CMK (cell line): ENCODE measurements around the gene GRIK5.
"Not testable (repeated sequence)": the region's sequence is repeated elsewhere in the genome, so short reads cannot be mapped to it uniquely, and the experiment has no call there.

Experiments used
- DNase-seq: peaks from one replicate; pipeline ENCODE4 v3.0.0-alpha.2; 2010; ENCODE audit warnings: low read depth

Gene GRIK5

GRCh38 chr19:42051166-42052115 is 18.6 kb downstream of the GRIK5 start:
- no peak for DNase-seq

DNA sequence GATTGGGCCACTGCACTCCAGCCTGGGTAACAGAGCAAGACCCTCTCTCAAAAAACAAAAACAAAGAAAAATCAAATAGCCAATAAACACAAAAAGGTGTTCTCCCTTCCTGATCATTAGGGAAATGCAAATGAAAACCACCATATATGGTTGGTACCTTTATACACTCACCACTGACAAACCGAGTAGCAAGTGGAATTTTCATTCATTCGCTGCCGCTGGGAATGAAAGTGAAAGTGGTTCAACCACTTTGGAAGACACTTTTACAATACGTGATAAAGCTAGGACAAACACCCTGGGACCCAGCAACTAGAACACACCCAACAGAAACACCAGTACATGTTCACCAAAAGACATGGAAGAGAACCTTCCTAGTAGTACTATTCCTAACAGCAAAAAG is 21.0 kb downstream of the GRIK5 start:
- DNase-seq = no peak

DNA sequence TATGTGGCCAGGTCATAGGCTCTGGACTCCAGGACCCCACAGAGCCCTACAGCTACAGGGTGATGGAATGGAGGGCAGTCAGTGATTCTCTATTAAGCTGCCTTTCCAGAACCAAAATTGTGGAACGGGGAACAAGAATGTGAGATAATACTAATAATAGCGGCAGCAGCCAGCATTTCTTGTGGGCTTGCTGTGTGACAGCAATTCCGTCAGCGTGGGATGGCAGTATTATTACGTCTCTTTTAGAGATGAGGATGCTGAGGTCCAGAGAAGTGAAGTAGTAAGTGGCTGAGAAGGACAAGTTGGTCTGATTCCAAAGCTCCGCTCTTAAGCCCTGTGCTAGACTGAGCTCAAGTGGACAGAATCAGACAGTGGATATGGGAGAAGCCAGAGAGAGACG is 24.4 kb downstream of the GRIK5 start:
- no peak for DNase-seq

DNA sequence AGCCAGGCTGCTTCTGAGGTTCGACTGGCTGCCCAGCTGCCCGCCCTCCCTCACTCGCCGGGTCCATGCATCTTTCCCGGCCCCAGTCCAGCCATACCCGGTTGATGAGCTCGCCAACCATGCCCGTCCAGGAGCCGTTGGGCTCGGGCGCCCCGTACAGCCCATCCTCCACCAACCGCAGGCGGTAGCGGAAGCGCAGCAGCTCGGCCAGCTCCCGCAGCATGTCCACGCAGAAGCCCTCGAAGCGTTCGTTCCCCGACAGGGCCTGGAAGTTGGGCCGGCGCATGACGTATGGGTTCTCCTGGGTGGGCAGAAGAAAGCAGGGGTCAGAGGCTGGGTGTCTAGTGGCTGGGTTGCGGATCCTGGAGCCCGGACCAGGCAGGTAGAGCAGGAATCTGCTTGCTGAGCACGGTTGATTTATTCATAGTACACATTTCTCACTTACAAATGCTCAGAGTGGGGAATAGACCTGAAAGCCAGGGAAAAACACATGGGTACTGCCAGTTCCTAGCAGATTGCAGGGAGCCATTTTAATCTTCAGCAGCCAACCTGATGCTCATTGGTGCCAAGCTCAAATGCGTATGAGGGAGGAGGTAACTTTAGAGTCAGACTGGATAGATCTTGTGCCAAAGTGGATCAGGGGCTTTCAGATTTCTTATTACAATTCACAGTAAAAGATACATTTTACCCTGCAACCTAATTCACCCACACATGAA is 27.4 kb downstream of the GRIK5 start:
- no peak for DNase-seq

- DNase-seq = not testable (repeated sequence)
Measured at GRCh38 chr19:42040491-42040890, 29.5 kb downstream of the GRIK5 start.

DNA sequence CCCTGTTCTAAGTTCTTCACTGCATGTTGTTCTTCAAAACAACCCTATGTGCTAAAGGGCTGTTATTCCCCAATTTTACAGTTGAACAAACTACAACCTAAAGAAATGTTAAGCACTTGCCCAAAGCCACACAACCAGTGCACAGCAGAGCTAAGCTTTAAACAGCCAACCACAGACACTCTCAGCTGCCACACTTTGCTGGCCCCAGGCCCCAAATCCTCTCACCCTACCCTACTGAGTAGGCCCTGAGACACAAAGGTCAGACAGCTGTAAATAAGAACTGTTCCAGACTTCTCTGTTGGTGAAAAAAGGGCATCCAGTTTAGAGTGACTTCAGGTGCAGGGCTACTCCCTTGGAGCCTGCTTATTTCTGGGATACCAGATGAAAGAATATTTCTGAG is 30.0 kb downstream of the GRIK5 start:
- no peak for DNase-seq

GRCh38 chr19:42038666-42039065 is 31.3 kb downstream of the GRIK5 start:
- no peak for DNase-seq

DNA sequence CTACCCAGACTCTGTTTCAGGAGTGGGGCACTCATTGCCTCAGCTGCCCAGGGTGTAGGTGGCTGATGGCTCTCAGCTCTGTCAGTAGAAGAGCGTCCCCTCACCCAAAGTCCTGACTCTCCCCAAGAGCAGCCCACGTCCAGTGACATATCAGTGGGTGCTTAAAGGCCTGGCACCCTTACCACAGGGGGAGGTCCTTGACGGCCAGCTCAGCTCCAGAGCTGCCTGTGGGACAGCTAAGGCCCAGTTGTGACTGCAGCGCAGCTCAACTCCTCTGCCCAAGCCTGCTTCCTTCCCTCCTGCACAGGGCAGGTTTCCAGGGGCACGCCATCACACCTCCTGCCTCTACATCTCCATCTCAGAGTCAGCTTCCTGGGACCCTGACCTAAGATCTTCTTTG is 32.4 kb downstream of the GRIK5 start:
- no peak for DNase-seq

DNA sequence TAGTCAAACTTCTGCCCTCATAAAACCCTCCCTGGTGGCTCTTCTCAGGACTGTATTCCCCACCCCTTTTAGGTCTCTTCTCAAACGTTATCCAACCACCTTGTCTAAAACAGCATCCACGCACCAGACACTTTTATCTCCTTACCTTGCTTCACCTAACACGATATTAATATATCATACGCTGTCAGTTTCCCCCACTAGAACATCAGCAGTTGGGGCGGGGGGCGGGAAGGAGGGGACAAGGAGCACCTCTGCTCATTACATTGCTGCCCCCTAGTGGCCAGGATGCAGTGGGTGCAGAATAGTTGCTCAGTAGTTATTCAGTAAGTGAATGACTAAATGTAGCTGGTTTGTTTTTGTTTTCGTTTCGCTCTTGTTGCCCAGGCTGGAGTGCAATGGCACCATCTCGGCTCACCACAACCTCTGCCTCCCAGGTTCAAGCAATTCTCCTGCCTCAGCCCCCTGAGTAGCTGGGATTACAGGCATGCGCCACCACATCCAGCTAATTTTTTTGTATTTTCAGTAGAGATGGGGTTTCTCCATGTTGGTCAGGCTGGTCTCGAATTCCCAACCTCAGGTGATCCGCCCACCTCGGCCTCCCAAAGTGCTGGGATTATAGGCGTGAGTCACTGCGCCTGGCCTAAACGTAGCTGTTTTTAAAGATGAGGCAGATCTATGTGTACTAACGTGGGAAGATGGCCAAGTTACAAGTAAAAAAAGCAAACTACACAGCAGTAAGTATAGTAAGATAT is 35.2 kb downstream of the GRIK5 start:
- DNase-seq = peak; percentile 34

- no peak for DNase-seq
Measured at GRCh38 chr19:42033413-42033812, 36.6 kb downstream of the GRIK5 start.

GRCh38 chr19:42032431-42032830 is 37.6 kb downstream of the GRIK5 start:
- DNase-seq = no peak

- no peak for DNase-seq
Measured at GRCh38 chr19:42030645-42031440, 39.2 kb downstream of the GRIK5 start.

DNA sequence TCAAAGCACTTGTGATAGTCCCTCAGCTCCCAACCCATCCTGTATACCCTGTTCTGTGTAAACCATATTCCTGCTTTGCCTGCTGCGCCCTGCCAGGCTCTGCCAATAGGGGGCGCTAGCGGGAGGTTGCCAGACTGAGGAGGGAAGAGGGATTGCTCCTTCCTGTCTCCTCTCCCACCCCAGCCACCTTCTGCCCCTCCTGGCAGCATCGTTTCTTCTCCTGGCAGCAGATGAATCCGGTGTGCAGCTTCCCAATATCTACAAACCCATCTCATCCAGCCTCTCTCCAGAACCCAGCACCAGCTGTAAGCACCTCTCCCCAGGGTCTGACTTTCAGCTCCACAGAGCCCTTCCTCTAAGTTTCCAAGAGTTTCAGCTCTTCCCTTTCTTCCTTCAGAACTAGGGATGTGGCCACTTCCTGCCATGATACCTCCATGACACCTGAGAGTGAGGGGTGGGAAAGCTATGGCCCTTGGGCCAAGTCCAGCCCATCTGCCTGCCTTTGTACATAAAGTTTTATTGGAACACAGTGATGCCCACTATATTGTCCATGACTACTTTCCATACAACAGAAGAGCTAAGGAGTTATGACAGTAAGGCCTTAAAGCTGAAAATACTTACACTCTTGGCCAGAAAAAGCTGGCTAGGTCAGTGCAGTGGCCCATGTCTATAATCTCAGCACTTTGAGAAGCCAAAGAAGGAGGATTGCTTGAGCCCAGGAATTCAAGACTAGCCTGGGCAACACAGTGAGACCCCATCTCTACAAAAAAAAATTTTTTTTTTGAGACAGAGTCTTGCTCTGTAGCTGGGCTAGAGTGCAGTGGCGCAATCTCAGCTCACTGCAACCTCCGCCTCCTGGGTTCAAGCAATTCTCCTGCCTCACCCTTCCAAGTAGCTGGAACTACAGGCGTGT is 41.4 kb downstream of the GRIK5 start:
- peak; percentile 8 for DNase-seq

DNA sequence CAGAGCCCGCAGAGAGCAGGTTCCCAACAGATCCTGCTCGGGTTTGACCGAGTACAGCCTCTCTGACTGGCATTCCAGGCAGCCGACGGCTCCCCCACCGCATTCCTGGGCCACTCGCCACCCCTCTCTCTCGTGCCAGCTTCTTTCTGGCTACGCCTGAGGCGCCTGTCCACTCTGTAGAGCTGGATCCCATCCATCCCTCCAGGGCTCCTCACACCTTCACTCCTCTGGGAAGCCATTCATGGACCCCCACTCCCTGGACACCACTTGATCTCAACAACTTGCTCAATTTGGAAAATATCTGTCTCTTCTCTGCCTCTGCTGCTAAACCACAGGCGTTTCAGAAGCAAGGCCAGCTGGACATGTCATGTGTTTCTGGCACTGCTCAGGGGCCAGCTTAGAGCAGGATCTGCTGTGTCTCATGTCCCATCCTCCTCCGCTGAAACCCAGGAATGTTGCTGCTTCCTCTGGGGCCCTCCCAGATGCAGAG is 45.3 kb downstream of the GRIK5 start:
- DNase-seq = no peak

GRCh38 chr19:42023943-42024260 is 46.1 kb downstream of the GRIK5 start:
- DNase-seq = no peak

DNA sequence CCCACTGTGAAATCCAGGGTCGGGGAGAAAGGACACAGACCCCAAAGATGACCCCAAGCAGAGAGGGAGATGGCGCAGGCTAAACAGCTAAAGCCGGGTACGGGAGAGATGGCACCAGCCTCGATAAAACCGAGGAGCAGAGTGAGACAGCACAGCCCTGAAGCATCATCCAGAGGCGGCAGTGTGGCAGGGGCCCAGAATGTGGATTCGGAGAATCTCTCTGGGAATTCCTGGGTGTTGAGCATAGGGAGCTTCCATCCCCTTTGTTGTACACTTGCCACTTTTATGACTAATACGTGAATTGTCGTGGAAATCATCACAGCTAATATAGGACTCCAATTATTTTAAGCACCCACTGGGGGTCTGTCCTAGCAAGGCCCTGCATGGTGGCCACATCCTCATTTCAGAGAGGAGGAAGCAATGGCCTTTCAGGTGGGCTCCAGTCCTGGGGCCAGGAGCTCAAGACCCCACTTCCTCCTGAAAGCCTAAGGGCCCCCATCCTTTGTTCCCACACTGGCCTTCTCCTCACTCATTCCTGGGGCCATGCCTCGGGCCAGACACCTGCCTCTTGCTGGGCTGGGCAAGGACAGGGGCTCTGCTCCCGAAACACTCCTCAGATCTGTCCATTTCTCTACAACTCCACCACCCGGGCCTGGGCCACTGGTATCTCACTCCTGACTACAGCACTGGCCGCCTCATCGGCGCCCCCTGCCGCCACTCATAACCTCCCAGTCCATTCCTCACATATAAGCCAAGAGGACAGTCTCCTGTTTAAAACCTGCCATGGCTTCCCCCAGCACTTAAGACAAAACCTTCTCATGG is 46.7 kb downstream of the GRIK5 start:
- DNase-seq = no peak

- DNase-seq = no peak
Measured at GRCh38 chr19:42022616-42023015, 47.4 kb downstream of the GRIK5 start.

DNA sequence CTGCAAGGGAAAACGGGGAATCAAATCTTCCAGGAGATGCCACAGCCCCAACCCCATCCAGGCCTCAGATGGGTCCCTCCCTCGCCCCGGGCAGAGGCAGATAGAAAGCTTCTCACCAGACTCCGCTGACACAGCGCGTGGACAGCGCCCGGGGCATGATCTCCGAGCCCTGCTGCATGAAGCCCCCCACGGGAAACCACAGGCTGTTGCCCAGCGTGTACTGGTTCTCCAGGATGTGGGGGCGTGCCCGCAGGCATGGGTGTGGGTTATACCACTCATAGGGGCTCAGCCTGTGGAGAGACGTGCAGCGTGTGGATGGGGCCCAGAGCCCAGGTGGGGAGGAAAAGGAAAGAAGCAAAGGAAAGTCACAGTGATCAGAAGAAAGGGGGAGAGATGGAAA is 48.8 kb downstream of the GRIK5 start:
- no peak for DNase-seq

DNA sequence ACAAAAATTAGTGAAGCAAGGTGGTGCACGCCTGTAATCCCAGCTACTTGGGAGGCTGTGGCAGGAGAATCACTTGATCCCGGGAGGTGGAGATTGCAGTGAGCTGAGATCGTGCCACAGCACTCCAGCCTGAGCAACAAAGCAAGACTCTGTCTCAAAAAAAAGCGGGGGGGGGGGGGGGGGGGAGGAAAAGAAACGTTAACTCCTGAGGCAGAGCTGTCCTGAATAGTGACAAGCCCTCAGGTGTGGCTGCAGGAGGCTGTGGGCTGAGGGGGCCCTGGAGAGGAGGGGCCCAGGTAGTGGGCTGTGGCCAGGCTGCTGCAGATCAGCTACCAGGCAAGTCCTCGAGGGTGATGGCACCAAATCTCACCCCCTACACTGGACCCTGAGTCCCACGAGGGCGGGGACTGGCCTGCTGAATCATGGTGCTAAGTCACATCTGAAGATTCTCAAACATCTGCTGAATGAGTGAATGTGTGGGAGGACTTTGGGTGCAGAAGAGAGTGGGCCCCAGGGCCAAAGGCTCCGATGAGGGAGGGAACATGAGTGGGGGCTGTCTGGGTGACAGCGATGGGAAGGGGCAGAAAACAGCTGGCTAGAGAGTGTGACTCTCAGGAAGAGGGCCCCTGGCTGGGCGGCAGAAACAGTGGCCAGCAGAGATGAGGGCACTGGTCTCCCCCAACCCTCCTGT is 51.4 kb downstream of the GRIK5 start:
- no peak for DNase-seq
